H1 (cell line): ENCODE measurements around the gene TNXB. TPM values are rescaled to one million over a fixed set of nuclear protein-coding genes. Genes with fewer than 3 reads are reported as not detected.

Experiments used
- ASH2L ChIP-seq: fragments of 200-600, 300-600 bp; sonication (generic); IDR thresholded peaks from one replicate; pipeline ENCODE4 v1.7.1; 2017; ENCODE audit warnings: low read length
- CHD2 ChIP-seq: IDR thresholded peaks from 2 replicates; pipeline ENCODE4 v1.6.1; 2012; ENCODE audit warnings: low read length, improper control_type of control experiment
- CREB1 ChIP-seq: IDR thresholded peaks from 2 replicates; pipeline ENCODE4 v1.6.1; 2012; ENCODE audit warnings: inconsistent platforms
- EGR1 ChIP-seq: IDR thresholded peaks from 2 replicates; pipeline ENCODE4 v1.6.1; 2011; ENCODE audit warnings: low read depth, low read length, borderline replicate concordance
- EP300 ChIP-seq, 2 experiments: IDR thresholded peaks; 1 replicate in 1 of 2; 2 replicates in 1 of 2; pipeline ENCODE4 v1.6.1; 2011 to 2012; ENCODE audit warnings: low read depth in 2 of 2, low read length in 2 of 2, mild to moderate bottlenecking in 2 of 2, borderline replicate concordance in 1 of 2, inconsistent platforms in 1 of 2, moderate library complexity in 1 of 2
- JUN ChIP-seq: IDR thresholded peaks from 2 replicates; pipeline ENCODE4 v1.6.1; 2011; ENCODE audit warnings: low read depth, mild to moderate bottlenecking, improper control_type of control experiment, low read length
- POU5F1 ChIP-seq: IDR thresholded peaks from 2 replicates; pipeline ENCODE4 v1.6.1; 2011; ENCODE audit warnings: low read depth, mild to moderate bottlenecking, low read length, moderate library complexity
- TAF1 ChIP-seq: IDR thresholded peaks from 2 replicates; pipeline ENCODE4 v1.6.1; 2011; ENCODE audit warnings: mild to moderate bottlenecking, low read depth, low read length
- TBP ChIP-seq: IDR thresholded peaks from 2 replicates; pipeline ENCODE4 v1.6.1; 2011; ENCODE audit warnings: low read depth, low read length, improper control_type of control experiment
- polyA plus RNA-seq, 7 experiments: library from polyadenylated mRNA; depleted of rRNA in 3 of 7; stranded (reverse) in 5 of 7; unstranded in 2 of 7; fragments of >200 nt in 5 of 7; fragments of 200-250 nt in 2 of 7; gene quantifications; 1 replicate in 5 of 7; 2 replicates in 1 of 7; 4 replicates in 1 of 7; pipeline versions ENCODE4 v1.2.1 to v1.2.3, GENCODE V29; 2011 to 2013; ENCODE audit warnings: missing spikeins in 2 of 7, mixed read lengths in 2 of 7
- total RNA-seq: library from RNA; stranded (reverse); fragmentation: NEBNext Ultra II Directional; extraction: Animal tissue kit (Norgen Biotek cat#: 25700); gene quantifications from 2 replicates; pipeline ENCODE4 v1.2.1, GENCODE V29; 2021
- TF ChIP-seq, protein P1 (sequence below), 3 experiments: IDR thresholded peaks; 1 replicate in 2 of 3; 2 replicates in 1 of 3; pipeline versions ENCODE4 v1.5.1 to v1.6.1; 2011; ENCODE audit warnings: low read length in 3 of 3, mild to moderate bottlenecking in 3 of 3, inconsistent platforms in 2 of 3, low read depth in 1 of 3, moderate library complexity in 1 of 3; ENCODE audit not compliant: insufficient read depth in 1 of 3; ENCODE audit errors: control extremely low read depth in 1 of 3

TNXB gene
- total and polyA plus RNA-seq, 2 of the 8 experiments (the other 6 are each of a cell fraction or from before 2014, with no cell fraction given): 3.1 to 4.8 TPM

DNA sequence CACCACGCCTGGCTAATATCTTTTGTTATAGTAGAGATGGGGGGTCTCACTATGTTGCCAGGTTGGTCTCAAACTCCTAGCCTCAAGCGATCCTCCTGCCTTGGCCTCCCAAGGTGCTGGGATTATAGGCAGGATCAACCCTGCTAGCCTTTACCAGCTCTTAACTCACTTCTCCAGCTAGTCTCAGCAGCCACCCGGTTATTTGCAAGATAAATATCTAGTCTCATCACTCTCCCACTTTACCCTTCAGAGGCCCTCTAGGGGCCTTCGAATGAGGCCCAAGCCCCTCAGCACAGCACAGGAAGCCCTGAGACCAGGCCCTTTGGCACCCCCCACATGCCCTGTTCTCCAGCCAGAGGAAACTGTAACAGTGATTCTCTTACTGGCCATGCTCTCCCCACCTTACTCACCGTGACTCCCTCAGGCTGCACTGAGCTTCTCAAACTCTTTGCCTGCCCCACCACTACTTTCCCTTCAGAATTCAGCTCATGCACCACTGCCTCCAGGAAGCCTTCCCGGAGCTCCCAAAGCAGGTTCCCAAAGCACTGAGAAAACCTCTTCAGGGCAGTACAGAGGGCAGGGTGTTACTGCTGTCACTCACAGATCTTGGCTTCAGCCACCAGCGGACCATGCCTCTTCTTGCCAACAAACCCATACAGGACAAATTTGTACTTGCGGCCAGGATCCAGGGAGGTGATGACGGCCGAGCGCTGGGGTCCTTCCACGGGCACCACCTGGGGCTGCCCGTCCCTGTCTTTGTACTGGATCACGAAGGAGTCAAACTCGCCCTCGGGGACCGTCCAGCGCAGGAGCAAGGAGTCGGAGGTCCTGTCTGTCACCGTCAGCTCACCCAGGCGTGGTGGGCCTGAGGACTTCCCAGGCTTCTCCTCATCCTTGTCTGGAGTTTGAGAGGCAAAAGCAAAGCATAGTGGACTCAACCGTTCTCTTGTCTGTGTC lies 25.0 kb downstream of the TNXB start (continued):
- TF ChIP-seq TAF1 (no peak), CREB1 (no peak), ASH2L (no peak), TBP (no peak), EP300 (IDR thresholded peaks at IDR 0.05; ENCODE audit: borderline replicate concordance in 1 of 2, low read depth in 2 of 2, low read length in 2 of 2) (no peak), CHD2 (no peak), JUN (no peak), POU5F1 (no peak), EGR1 (no peak)
- TF ChIP-seq, protein P1, sequence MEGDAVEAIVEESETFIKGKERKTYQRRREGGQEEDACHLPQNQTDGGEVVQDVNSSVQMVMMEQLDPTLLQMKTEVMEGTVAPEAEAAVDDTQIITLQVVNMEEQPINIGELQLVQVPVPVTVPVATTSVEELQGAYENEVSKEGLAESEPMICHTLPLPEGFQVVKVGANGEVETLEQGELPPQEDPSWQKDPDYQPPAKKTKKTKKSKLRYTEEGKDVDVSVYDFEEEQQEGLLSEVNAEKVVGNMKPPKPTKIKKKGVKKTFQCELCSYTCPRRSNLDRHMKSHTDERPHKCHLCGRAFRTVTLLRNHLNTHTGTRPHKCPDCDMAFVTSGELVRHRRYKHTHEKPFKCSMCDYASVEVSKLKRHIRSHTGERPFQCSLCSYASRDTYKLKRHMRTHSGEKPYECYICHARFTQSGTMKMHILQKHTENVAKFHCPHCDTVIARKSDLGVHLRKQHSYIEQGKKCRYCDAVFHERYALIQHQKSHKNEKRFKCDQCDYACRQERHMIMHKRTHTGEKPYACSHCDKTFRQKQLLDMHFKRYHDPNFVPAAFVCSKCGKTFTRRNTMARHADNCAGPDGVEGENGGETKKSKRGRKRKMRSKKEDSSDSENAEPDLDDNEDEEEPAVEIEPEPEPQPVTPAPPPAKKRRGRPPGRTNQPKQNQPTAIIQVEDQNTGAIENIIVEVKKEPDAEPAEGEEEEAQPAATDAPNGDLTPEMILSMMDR (IDR thresholded peaks at IDR 0.05; ENCODE audit: control extremely low read depth in 1 of 3, insufficient read depth in 1 of 3, low read depth in 1 of 3, low read length in 3 of 3): no peak
